Panc1 (cell line): ENCODE data around the gene MAGI1.

Source experiments
- POLR2AphosphoS5 ChIP-seq: IDR thresholded peaks from 2 replicates; pipeline ENCODE4 v1.6.1; 2012; ENCODE audit warnings: mild to moderate bottlenecking, low read depth, low read length, moderate library complexity
- SIN3A ChIP-seq: IDR thresholded peaks from 2 replicates; pipeline ENCODE4 v1.6.1; 2012; ENCODE audit warnings: low read depth, mild to moderate bottlenecking, low read length, moderate library complexity, borderline replicate concordance; ENCODE audit not compliant: insufficient read depth
- TF ChIP-seq, protein P1 (sequence below): fragments of 450-650 bp; IDR thresholded peaks from 2 replicates; pipeline ENCODE4 v1.5.1; 2017; ENCODE audit warnings: mild to moderate bottlenecking
- TF ChIP-seq, protein P2 (sequence below), 2 experiments: IDR thresholded peaks; 2 replicates each; pipeline ENCODE4 v1.6.1; 2011 to 2012; ENCODE audit warnings: low read depth in 2 of 2, control low read depth in 1 of 2, low read length in 1 of 2, mild to moderate bottlenecking in 1 of 2, moderate library complexity in 1 of 2; ENCODE audit not compliant: insufficient read depth in 1 of 2

DNA sequence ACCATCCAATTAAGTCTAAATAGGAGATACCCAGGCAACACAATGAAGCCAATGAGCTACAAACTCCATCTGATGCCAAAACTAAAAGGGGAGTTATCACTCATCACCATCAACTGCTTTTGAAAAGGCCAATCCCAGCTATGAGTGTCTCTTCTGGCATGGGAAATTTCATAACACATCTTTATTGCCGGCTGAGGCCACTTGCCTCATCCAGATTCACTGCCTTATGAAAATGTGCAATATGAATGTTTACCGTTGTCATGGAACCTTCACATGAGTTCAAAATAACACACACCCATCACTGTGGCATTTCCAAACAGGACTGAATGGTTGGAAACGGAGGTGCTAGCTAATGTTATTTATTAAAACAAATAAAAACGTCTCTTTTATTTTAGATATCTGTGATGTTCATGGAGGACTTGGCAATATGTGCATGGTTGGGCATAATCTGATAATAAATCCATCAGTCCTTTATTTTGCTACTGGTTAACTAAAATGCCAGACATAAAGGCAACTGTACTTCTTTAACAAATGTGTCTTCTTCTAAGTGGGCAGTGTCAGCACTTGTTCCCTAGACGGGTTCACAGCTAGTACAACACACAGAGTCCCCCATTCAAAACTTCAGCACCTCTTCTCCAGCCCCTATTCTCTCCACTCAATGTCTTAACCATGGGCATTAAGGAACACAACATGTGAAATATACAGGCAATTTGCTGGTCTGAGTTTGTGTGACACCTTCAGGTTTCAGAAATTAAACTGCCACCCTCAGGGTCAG, 143.9 kb downstream of the MAGI1 start:
- TF ChIP-seq, protein P1, sequence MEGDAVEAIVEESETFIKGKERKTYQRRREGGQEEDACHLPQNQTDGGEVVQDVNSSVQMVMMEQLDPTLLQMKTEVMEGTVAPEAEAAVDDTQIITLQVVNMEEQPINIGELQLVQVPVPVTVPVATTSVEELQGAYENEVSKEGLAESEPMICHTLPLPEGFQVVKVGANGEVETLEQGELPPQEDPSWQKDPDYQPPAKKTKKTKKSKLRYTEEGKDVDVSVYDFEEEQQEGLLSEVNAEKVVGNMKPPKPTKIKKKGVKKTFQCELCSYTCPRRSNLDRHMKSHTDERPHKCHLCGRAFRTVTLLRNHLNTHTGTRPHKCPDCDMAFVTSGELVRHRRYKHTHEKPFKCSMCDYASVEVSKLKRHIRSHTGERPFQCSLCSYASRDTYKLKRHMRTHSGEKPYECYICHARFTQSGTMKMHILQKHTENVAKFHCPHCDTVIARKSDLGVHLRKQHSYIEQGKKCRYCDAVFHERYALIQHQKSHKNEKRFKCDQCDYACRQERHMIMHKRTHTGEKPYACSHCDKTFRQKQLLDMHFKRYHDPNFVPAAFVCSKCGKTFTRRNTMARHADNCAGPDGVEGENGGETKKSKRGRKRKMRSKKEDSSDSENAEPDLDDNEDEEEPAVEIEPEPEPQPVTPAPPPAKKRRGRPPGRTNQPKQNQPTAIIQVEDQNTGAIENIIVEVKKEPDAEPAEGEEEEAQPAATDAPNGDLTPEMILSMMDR, result no peak
- TF ChIP-seq POLR2AphosphoS5, result no peak
- TF ChIP-seq SIN3A, result no peak
- TF ChIP-seq, protein P2, sequence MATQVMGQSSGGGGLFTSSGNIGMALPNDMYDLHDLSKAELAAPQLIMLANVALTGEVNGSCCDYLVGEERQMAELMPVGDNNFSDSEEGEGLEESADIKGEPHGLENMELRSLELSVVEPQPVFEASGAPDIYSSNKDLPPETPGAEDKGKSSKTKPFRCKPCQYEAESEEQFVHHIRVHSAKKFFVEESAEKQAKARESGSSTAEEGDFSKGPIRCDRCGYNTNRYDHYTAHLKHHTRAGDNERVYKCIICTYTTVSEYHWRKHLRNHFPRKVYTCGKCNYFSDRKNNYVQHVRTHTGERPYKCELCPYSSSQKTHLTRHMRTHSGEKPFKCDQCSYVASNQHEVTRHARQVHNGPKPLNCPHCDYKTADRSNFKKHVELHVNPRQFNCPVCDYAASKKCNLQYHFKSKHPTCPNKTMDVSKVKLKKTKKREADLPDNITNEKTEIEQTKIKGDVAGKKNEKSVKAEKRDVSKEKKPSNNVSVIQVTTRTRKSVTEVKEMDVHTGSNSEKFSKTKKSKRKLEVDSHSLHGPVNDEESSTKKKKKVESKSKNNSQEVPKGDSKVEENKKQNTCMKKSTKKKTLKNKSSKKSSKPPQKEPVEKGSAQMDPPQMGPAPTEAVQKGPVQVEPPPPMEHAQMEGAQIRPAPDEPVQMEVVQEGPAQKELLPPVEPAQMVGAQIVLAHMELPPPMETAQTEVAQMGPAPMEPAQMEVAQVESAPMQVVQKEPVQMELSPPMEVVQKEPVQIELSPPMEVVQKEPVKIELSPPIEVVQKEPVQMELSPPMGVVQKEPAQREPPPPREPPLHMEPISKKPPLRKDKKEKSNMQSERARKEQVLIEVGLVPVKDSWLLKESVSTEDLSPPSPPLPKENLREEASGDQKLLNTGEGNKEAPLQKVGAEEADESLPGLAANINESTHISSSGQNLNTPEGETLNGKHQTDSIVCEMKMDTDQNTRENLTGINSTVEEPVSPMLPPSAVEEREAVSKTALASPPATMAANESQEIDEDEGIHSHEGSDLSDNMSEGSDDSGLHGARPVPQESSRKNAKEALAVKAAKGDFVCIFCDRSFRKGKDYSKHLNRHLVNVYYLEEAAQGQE (IDR thresholded peaks at IDR 0.05; ENCODE audit: insufficient read depth in 1 of 2, low read depth in 2 of 2, low read length in 1 of 2), result no peak
